NB4 (cell line): ENCODE results near the gene LSAMP.

Source experiments
- DNase-seq: peaks from one replicate; pipeline ENCODE4 v3.0.0; 2010; ENCODE audit warnings: low read depth
- H3K4me3 ChIP-seq: one replicate; pipeline ENCODE4 v1.5.1; 2011; ENCODE audit warnings: mild to moderate bottlenecking, low read depth, low read length, moderate library complexity
- CTCF ChIP-seq: IDR thresholded peaks from one replicate; pipeline ENCODE4 v1.5.1; 2012; ENCODE audit warnings: low read depth, low read length
- MYC ChIP-seq: IDR thresholded peaks from 2 replicates; pipeline ENCODE4 v1.6.1; 2011; ENCODE audit warnings: low read depth, low read length
- POLR2A ChIP-seq: IDR thresholded peaks from 2 replicates; pipeline ENCODE4 v1.6.1; 2011; ENCODE audit warnings: mild to moderate bottlenecking; ENCODE audit not compliant: insufficient read length; ENCODE audit errors: extremely low read depth
- TF ChIP-seq, protein P1 (sequence below): IDR thresholded peaks from 2 replicates; pipeline ENCODE4 v1.6.1; 2011; ENCODE audit warnings: low read depth, low read length

Gene LSAMP

GRCh38 chr3:115876876-115877614, 568.2 kb downstream of the LSAMP start:
- no peak overlapping the region for H3K4me3 ChIP-seq
- TF ChIP-seq, protein P1, sequence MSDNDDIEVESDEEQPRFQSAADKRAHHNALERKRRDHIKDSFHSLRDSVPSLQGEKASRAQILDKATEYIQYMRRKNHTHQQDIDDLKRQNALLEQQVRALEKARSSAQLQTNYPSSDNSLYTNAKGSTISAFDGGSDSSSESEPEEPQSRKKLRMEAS, result no peak
- TF ChIP-seq MYC (no peak), CTCF (no peak), POLR2A (no peak)
- DNase-seq, result no peak

GRCh38 chr3:115875460-115875859, 569.8 kb downstream of the LSAMP start:
- no peak overlapping the region for H3K4me3 ChIP-seq
- DNase-seq, result no peak
- no peak for TF ChIP-seq CTCF
- TF ChIP-seq POLR2A, result no peak
- no peak for TF ChIP-seq MYC
- TF ChIP-seq, protein P1, result no peak

DNA sequence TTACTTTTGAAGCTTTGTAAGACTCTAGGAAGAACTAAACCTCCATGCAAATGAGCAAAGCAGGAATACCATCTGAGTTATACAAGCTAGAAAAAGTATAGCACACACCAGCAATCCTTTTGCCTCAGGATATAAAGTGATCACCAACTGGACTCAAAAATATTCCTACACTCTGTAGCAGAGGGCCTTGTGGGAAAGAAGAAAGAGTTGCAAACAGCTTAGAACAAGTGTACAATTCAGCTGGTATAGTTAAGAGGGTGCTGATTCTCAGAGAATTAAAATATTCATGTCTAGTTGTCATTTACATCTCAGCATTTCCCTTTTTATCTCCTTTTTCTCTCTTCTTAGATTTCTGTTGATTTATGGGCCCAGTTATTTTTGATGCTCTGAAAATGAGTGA, 573.6 kb downstream of the LSAMP start:
- no peak for DNase-seq
- TF ChIP-seq MYC, result no peak
- no peak for TF ChIP-seq CTCF
- H3K4me3 ChIP-seq, result no peak overlapping the region

GRCh38 chr3:115864911-115865310, 580.4 kb downstream of the LSAMP start:
- DNase-seq, result no peak
- H3K4me3 ChIP-seq, result no peak overlapping the region
- TF ChIP-seq MYC, result no peak
- no peak for TF ChIP-seq CTCF
- TF ChIP-seq POLR2A, result no peak
- TF ChIP-seq, protein P1, result no peak

GRCh38 chr3:115862849-115863248, 582.4 kb downstream of the LSAMP start:
- no peak for DNase-seq
- no peak overlapping the region for H3K4me3 ChIP-seq
- TF ChIP-seq MYC (no peak), CTCF (no peak), POLR2A (no peak)
- TF ChIP-seq, protein P1, result no peak

DNA sequence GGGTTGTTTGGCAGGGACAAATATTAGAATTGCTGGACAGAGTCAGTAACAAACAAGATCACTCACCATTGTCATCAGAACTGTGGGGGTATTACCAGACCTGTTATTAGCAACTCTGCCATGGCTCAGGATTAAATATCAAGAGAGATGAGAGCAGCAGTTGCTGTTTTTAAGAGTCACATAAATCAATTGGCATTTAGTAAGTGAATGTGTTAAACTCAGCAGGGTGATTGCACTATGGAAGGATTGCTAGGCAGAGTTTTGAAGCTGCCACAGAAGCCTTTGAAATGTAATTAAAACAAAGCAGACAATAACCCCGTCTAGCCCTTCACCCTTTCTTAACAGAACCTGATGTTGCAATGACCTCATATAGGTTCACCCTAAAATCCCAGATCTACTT, 583.2 kb downstream of the LSAMP start:
- no peak overlapping the region for H3K4me3 ChIP-seq
- DNase-seq, result no peak
- no peak for TF ChIP-seq POLR2A
- no peak for TF ChIP-seq CTCF
- TF ChIP-seq MYC, result no peak
- TF ChIP-seq, protein P1, result no peak
